NCI-H2029 treated with DMSO at 0.1 percent for 48 hours (cell line): ENCODE results near the gene SCN1B.
"Not testable (repeated sequence)": the region's sequence is repeated elsewhere in the genome, so short reads cannot be mapped to it uniquely, and the experiment has no call there.

Source experiments
- DNase-seq: peaks from one replicate; lab custom pipeline; 2025; lab: John Stamatoyannopoulos, UW

The SCN1B gene

GRCh38 chr19:35037716-35038622, 7.7 kb downstream of the SCN1B start:
- DNase-seq, result peak; percentile 68

DNA sequence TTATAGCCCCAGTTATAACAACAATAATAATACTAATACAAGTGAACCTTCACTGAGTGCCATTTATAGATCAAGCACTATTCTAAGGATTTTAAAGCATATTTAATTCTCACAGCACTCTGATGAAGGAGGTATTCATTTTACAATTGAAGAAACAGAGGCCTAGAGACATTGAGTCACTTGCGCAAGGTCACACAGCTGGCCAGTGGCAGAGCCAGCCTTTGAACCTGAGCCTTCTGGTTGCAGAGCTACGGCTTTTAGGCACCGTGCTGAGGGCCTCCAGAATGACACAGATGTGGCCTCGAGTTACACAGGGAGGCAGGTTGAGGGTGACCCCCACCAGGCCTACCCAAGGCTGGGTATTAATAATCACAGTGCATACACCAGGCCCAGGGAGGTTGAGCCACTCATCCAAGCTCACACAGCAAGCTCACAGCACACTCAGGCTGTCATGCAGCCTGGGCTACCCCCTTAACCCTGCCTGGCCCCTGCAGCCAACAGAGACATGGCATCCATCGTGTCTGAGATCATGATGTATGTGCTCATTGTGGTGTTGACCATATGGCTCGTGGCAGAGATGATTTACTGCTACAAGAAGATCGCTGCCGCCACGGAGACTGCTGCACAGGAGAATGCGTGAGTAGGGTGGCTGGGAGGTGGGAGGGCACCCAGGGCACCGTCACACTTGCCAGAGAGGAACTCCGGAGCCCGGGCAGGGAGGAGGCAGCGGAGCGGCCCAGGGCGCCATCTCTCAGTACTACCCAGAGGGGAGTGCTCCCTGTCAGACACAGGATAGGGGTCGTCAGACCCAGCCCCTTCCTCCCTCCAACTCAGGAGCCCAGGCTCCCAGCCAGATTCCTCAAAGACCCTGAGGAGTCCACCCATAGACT, 8.6 kb downstream of the SCN1B start:
- DNase-seq, result no peak

- DNase-seq, result no peak
These were observed 9.9 kb downstream of the SCN1B start for GRCh38 chr19:35039881-35040825.

DNA sequence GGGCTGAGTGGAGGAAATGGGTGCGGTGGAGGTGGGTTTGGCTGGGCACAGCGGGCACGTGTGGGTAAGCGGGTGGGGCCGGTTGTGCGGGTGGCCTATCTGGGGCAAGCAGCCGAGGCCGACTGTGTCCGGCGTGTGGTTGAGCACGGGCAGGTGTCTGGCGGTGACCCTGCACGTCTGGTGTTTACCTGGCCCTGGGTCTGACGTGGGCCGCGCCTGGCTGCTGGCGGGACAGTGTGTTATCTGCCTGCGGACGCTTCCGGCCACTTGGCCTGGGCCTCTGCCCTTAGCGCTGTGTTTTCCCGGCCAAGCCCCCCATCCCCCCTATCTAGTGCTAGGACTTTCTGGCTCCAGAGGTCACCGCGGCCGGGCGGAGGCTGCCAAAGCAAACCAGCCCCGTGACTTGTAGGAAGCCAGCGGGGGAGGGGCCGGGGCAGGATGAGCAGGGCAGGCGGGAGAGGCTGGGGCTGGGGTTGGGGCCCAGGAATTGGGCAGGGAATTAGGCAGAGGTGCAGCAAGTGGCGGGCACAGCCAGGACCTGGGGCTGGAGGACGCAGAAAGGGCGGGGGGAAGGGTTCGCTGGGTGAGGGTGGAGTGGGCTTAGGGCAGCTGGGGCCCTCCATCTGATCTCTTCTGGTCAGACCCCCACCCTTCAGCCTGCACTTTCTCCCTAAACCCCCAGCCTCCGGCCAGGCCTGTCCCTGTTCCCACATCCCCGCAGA, 10.7 kb downstream of the SCN1B start:
- DNase-seq, result no peak

GRCh38 chr19:35041548-35042055, 11.3 kb downstream of the SCN1B start, which contains the start of gene HPN:
HPN (plus strand) TSS chr19:35041721; CDS start chr19:35042507, 786 bp downstream.
- peak; percentile 19 for DNase-seq

- no peak for DNase-seq
These were observed 11.9 kb downstream of the SCN1B start for GRCh38 chr19:35042056-35042730.

DNA sequence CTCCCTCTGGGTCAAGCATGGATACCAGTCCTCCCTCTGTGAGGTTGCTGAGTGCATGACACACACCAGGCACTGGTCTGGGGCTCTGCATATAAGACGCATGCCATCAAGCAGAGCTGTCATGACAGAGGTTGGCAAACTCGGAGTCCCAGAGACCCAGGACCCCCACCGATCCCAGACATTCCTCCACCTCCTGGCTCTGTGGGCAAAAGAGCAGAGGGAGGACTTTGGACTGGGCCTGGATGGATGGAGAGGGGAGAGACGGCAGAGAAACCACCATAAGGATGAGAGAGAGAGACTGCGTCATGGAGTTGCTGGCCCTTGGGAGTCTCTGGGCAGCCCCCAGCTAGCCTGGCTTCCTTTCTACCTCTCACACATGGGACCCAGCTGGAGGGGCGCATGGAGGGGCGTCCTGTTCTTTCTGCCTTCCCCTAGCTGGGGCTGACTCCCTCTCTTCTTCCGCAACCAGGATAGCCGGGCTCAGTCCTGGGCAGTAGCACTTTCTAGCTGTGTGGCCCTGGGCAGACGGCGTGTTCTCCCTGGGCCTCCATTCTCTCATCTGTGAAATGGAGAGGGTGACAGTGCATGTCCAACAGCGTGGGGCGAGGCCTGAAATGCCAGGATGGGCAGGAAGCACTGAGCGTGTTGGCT, 12.8 kb downstream of the SCN1B start:
- no peak for DNase-seq

DNA sequence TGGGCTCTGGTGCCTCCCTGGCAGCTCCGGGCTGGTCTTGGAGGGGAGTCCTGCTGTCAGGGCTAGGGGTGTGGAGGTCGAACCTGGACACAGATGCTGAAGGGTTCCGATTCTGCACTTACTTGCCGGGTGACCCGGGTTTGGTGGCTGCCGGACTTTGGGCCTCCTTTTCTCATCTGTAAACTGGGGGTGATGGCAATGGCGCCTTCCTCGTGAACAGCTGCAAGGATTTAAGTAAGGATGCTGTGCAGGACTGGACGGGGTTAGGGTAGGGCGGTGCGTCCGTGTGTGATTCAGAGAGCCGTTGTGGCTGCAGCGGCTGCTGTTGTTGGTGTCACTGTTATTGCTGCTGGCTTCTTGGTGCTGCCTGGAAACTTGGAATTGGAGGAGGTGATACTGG, 13.6 kb downstream of the SCN1B start:
- no peak for DNase-seq

DNA sequence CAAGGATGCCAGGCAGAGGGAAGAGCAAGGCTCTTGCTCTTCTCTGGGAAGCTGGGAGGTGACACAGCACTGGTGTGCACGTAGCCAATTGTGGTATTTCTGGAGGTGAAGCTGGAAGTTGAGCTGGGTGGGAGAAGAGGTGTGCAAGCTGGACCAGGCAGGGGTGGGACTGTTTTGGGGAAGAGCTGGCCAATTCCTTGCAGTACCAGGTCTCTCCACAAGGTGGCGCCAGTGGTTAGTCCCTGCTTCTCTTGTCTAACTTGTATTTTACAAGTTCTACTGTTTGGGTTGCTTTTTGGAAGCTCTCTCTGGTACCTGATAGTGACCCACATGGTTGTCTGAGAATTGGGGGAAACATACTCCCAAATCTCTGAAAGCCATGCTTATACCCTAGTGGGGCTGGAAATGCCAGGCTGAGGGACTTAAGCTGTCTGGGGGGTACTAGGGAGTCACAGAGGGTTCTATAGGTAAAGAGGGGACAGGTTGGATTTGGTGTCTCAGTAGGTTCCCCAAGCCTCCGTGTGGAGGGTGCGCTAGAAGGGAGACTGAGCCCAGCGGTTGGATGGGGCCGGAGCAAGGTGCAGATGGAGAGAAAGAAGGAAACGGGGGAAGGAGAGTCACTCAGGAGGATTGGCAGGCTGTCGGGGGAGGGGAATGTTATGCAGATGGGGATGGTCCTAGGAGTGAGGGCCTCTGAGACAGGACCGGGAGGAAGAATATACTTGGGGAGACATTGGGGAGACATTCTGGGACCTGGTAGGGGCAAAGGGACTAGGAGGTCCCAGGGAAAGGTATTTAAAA, 14.2 kb downstream of the SCN1B start:
- DNase-seq, result peak; percentile 16

GRCh38 chr19:35045667-35046300, 15.5 kb downstream of the SCN1B start:
- DNase-seq, result no peak

DNA sequence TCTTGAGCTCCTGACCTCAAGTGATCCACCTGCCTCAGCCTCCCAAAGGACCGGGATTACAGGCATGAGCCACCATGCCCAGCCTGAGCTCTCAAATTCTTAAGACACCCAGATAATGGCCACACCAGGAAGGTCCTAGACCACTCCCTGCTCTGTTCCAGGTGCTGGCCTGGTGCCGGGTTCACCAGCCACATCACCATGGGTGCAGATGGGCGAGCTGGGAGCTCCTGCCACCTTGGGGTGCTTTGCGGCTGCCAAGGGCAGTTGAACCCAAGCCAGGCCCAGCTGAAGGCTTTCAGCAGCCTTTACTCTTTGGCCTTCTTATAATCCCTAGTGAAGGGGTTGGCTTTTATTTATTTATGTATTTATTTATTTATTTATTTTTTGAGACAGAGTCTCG, 16.2 kb downstream of the SCN1B start:
- DNase-seq, result no peak

DNA sequence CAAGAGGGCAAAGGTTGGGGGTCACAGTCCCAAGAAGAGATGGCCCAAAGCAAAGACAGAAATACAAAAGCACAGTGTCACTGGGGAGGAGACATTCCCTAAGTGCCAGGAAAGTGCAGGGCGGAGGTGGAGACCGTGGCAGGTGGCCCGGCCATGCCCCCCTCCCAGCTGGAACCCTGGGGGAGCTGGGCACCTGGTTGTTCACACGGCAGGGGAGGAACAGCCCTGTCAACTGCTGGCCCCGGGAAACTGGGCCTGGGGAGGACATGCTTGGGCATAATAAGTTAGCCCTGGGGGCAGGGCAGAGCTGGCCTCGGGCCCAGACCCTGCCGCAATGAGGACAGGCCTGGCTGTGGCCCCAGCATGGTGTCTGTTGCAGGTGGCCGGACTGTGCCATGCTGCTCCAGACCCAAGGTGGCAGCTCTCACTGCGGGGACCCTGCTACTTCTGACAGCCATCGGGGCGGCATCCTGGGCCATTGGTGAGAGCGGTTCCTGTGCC, 18.7 kb downstream of the SCN1B start:
- DNase-seq, result peak; percentile 10

DNA sequence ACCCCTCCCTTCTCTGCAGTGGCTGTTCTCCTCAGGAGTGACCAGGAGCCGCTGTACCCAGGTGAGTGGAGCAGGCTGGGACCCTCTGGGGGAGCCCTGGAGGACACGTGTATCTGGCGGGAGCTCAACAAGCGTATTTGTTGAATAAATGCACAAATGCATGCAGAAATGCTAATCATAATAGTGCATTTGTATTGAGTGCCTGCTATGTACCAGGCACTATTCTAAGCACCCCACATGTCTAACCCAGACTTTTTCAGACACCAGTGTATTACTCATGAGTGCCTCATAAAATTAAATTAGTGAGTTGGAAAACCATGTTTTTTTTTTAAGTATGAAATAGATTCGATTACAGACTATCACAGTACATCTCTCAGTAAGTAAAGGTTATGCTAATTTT, 19.2 kb downstream of the SCN1B start:
- DNase-seq, result no peak

DNA sequence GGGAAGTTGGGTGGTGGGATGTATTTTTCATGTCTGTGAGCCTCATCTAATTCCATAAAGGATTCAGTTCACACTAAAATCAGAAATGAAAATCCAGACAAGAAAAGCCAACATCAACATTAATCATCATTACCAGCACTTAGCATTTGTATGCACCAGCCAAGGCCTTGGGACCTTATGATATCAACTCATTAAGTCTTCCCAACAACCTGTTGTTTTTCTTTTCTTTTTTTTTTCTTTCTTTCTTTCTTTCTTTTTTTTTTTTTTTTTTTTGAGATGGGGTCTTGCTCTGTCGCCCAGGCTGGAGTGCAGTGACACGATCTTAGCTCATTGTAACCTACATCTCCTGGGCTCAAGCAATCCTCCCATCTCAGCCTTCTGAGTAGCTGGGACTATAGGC, 20.4 kb downstream of the SCN1B start:
- not testable (repeated sequence) for DNase-seq

DNA sequence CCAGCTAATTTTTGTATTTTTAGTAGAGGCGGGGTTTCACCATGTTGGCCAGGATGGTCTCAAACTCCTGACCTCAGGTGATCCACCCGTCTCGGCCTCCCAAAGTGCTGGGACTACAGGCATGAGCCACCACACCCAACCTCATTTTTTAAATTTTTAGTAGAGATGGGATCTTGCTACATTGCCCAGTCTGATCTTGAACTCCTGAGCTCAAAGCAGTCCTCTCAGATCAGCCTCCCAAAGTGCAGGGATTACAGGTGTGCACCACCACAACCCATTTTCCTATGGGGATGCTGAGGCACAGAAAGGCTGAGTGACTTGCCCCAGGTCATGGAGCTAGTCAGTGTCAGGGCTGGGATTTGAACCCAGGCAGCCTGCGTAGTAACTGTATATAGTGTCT, 21.0 kb downstream of the SCN1B start:
- DNase-seq, result not testable (repeated sequence)

DNA sequence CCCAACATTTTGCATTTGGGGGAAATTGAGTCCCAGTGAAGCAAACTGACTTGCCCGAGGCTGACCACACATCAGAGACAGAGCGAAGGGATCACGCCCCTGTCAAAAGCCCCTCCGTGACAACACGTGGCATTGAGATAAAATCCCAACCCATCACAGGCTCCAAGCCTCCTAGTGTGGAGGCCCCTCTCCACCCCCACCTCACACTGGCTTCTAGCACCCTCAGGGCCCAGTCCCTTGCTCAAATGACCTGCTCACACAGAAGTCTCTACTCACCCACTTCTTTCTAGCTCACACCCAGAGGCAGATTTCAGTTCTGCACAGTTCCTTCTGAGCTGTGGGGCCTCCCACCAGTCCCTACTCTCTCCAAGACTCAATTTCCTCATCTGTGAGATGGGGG, 21.5 kb downstream of the SCN1B start:
- DNase-seq, result no peak

DNA sequence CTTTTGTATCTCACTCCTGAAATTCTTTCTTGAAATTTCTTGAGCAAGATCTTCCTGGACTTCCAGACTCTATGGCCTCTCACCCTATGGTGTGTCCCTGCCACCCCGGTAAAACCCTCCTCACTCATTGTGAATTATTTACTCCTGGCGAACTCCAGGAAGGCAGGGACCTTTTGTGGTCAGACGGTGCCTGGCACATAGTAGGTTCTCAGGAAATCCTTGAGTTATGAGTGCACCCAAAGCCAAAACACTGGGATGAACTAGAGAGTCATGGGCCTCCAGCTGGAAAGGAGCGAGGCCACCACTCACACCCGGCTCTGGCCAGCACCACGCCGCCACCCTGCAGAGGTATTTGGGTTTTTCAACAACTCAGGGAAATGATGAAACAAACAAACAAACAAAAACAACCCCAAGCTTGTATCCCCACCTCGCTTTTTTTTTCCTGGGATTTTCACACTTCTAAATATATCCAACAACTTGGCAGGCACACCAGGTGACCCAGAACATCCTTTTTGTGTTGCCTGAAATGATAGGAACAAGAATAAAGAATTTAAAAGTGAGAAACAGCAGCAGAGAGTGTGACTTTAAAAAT, 22.4 kb downstream of the SCN1B start:
- DNase-seq, result no peak
